ENCODE measurements around the gene PACS1. TPM values are rescaled to one million over a fixed set of nuclear protein-coding genes. Genes with fewer than 3 reads are reported as not detected.

PACS1 gene
- total RNA-seq, 1 donor: 31.5 TPM

DNA sequence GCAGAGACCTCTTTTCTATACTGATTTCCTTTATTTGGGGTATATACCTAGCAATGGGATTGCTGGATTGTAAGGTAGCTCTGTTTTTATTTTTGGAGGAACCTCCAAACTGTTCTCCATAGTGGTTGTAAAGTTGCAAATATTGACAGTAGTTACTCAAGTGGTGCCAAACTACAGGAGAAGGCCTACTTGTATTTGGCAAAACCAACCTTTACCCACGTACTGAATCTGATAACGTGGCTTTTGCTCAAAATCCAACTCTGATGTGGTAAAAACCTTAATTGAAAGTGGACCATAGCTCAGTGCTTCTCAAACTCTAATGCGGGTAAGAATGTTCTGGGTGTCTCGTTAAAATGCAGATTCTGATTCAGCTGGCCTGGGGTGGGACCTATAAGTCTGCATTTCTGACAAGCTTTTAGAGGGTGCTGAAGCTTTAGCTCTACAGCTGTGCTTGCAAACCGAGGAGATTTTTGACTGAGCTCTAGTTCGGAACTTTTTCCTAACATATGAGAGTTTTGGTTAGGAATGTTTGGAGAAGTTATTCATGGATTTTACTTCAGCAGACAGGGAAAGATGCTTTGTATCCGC is 69.8 kb downstream of the PACS1 start:
- TF ChIP-seq, protein P1, sequence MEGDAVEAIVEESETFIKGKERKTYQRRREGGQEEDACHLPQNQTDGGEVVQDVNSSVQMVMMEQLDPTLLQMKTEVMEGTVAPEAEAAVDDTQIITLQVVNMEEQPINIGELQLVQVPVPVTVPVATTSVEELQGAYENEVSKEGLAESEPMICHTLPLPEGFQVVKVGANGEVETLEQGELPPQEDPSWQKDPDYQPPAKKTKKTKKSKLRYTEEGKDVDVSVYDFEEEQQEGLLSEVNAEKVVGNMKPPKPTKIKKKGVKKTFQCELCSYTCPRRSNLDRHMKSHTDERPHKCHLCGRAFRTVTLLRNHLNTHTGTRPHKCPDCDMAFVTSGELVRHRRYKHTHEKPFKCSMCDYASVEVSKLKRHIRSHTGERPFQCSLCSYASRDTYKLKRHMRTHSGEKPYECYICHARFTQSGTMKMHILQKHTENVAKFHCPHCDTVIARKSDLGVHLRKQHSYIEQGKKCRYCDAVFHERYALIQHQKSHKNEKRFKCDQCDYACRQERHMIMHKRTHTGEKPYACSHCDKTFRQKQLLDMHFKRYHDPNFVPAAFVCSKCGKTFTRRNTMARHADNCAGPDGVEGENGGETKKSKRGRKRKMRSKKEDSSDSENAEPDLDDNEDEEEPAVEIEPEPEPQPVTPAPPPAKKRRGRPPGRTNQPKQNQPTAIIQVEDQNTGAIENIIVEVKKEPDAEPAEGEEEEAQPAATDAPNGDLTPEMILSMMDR (IDR thresholded peaks at IDR 0.05; ENCODE audit: insufficient read depth, low read length): no peak
- H3K4me3 ChIP-seq (ENCODE audit: low read depth, low read length): no peak overlapping the region

GRCh38 chr11:66142370-66143263 is 72.5 kb downstream of the PACS1 start:
- DNase-seq (ENCODE audit: low read depth): peak; percentile 26
- H3K4me3 ChIP-seq (ENCODE audit: low read depth, low read length): no peak overlapping the region
- TF ChIP-seq, protein P1 (IDR thresholded peaks at IDR 0.05; ENCODE audit: insufficient read depth, low read length): no peak

More for the DNA sequence above, 69.8 kb downstream of the PACS1 start:
- no peak for DNase-seq (ENCODE audit: low read depth)

- H3K4me3 ChIP-seq (ENCODE audit: low read depth, low read length): no peak overlapping the region
- no peak for DNase-seq (ENCODE audit: low read depth)
- TF ChIP-seq, protein P1 (IDR thresholded peaks at IDR 0.05; ENCODE audit: insufficient read depth, low read length): no peak
Observed at GRCh38 chr11:66143264-66143566, 73.1 kb downstream of the PACS1 start.

DNA sequence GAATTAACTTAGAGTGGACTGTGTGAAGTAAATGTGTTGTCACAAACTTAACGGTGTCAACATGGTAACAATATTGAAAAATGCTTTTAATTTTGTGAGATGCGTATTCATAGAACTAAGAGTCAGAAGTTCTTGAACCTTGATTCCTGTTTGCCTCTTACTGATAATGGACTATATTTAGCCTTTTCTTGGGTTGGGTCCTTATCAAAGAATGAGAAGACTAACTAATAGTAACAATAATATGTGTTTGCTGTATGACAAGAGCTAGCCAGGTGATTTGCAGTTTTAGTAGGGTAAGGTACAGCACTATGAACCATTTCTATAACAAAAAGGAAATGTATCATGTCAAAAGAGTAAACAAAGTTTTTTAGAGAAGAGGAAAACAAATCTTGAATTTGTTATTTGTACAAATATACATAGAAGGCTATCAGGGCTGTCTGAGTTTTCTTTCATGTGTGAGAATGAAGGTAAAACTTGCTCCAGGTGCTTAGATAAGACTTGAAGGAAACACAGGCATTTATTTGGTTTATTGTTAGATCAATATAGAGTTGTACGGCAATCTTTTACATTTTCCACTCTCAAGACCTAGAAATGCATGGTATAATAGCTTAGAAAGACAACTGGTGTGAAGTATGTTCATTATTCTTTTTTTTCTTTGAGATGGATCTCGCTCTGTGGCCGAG is 74.1 kb downstream of the PACS1 start:
- no peak overlapping the region for H3K4me3 ChIP-seq (ENCODE audit: low read depth, low read length)
- TF ChIP-seq, protein P1 (IDR thresholded peaks at IDR 0.05; ENCODE audit: insufficient read depth, low read length): no peak
- DNase-seq (ENCODE audit: low read depth): no peak

DNA sequence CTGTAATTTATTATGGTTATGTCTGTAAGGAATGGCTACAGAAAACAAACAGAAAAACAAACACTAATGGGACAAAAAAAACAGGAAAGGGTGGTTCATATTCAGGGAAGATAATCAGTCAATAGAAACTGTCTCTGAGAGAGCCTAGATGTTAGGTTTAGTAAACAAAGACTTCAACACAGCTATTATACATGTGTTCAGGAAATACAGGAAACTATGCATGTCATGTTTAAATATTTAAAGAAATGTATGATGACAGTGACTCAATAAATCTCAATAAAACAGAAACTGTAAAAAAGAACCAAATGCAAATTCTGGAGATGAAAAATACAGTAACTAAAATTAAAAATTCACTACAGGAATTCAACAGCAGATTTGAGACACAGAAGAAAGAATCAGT is 76.0 kb downstream of the PACS1 start:
- TF ChIP-seq, protein P1 (IDR thresholded peaks at IDR 0.05; ENCODE audit: insufficient read depth, low read length): no peak
- no peak overlapping the region for H3K4me3 ChIP-seq (ENCODE audit: low read depth, low read length)
- DNase-seq (ENCODE audit: low read depth): no peak

DNA sequence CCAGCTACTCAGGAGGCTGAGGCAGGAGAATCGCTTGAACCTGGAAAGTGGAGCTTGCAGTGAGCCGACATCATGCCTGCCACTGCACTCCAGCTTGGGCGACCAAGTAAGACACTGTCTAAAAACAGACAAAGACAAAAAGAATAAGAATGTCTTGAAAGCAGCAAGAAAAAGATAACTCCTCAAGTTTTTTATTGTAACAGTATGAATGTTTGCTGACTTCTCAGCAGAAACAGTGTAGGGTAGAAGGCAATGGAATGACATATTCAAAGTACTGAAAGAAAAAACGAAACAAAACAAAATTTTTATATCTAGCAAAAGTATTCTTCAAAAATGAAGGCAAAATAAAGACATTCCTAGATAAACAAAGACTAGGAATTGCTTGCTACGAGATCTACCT is 76.9 kb downstream of the PACS1 start:
- no peak overlapping the region for H3K4me3 ChIP-seq (ENCODE audit: low read depth, low read length)
- no peak for DNase-seq (ENCODE audit: low read depth)
- TF ChIP-seq, protein P1 (IDR thresholded peaks at IDR 0.05; ENCODE audit: insufficient read depth, low read length): no peak

Data from fibroblast of the aortic adventitia (primary cell).